BLaER1 treated with 17β-estradiol and CSF1 and Interleukin-3, amounts not matched to agents 10 nM and 100 nM (cell line): Measurements from ENCODE around the gene MRAS.

ENCODE experiments used
- H3K27ac ChIP-seq, 11 experiments: shearing (Covaris generic); formaldehyde crosslinking; 2 replicates each; pipeline ENCODE4 v1.8.1; 2022
- H3K27me3 ChIP-seq, 11 experiments: shearing (Covaris generic); formaldehyde crosslinking; 2 replicates each; pipeline ENCODE4 v1.8.1; 2022
- H3K36me3 ChIP-seq, 11 experiments: shearing (Covaris generic); formaldehyde crosslinking; 2 replicates each; pipeline ENCODE4 v1.8.1; 2022
- H3K4me1 ChIP-seq, 10 experiments: shearing (Covaris generic); formaldehyde crosslinking; 2 replicates each; pipeline ENCODE4 v1.8.1; 2022
- H3K4me2 ChIP-seq, 11 experiments: shearing (Covaris generic); formaldehyde crosslinking; 2 replicates each; pipeline ENCODE4 v1.8.1; 2022
- H3K4me3 ChIP-seq, 10 experiments: shearing (Covaris generic); formaldehyde crosslinking; 2 replicates each; pipeline ENCODE4 v1.8.1; 2022
- H3K9ac ChIP-seq, 11 experiments: shearing (Covaris generic); formaldehyde crosslinking; 2 replicates each; pipeline ENCODE4 v1.8.1; 2022
- H3K9me3 ChIP-seq, 11 experiments: shearing (Covaris generic); formaldehyde crosslinking; replicated peaks in 1 of 11; 2 replicates each; pipeline ENCODE4 v1.8.1; 2022
- H4K20me1 ChIP-seq, 11 experiments: shearing (Covaris generic); formaldehyde crosslinking; 2 replicates each; pipeline ENCODE4 v1.8.1; 2022
- Cebpa-rat ChIP-seq, 11 experiments: shearing (Covaris generic); IDR thresholded peaks; 2 replicates each; pipeline ENCODE4 v1.8.1; 2022

MRAS gene

GRCh38 chr3:138441256-138441655, 92.9 kb downstream of the MRAS start:
- Histone ChIP-seq H3K4me3 (no peak overlapping the region), H3K9me3 (no peaks in the 10 kb centered on the region), H3K27me3 (no peaks in the 10 kb centered on the region), H3K4me1 (peaks cover 0 to 30% (median 0%) of the 10 kb centered on the region in 10 experiments; a peak in 4 of 20 replicates), H3K27ac (no peak overlapping the region), H4K20me1 (no peaks in the 10 kb centered on the region), H3K4me2 (peak overlapping the region in 1 of 11 experiments; percentile 53; a peak in 1 of 22 replicates), H3K36me3 (no peaks in the 10 kb centered on the region), H3K9ac (no peak overlapping the region)
- no peak for TF ChIP-seq Cebpa-rat (IDR thresholded peaks at IDR 0.05)

GRCh38 chr3:138441742-138442141, 93.4 kb downstream of the MRAS start:
- Histone ChIP-seq H3K27me3 (no peaks in the 10 kb centered on the region), H4K20me1 (no peaks in the 10 kb centered on the region), H3K4me1 (peaks cover 0 to 30% (median 0%) of the 10 kb centered on the region in 10 experiments; a peak in 4 of 20 replicates), H3K36me3 (no peaks in the 10 kb centered on the region), H3K9me3 (no peaks in the 10 kb centered on the region), H3K4me3 (no peak overlapping the region), H3K9ac (no peak overlapping the region), H3K27ac (no peak overlapping the region), H3K4me2 (peak overlapping the region in 1 of 11 experiments; percentile 53; a peak in 2 of 22 replicates)
- TF ChIP-seq Cebpa-rat (IDR thresholded peaks at IDR 0.05), result no peak

- no peak overlapping the region for H3K27ac ChIP-seq
- TF ChIP-seq Cebpa-rat (IDR thresholded peaks at IDR 0.05), result no peak
- no peak overlapping the region for H3K4me3 ChIP-seq
- peaks cover 0 to 30% (median 0%) of the 10 kb centered on the region in 10 experiments; a peak in 4 of 20 replicates for H3K4me1 ChIP-seq
- no peaks in the 10 kb centered on the region for H4K20me1 ChIP-seq
- peak overlapping the region in 3 of 11 experiments; percentile 7 to 53 (median 40); a peak in 3 of 22 replicates for H3K4me2 ChIP-seq
- H3K9me3 ChIP-seq, result no peaks in the 10 kb centered on the region
- H3K27me3 ChIP-seq, result no peaks in the 10 kb centered on the region
- H3K36me3 ChIP-seq, result no peaks in the 10 kb centered on the region
- no peak overlapping the region for H3K9ac ChIP-seq
Observed at GRCh38 chr3:138442433-138442832, 94.1 kb downstream of the MRAS start.

- H3K9ac ChIP-seq, result no peak overlapping the region
- H3K4me1 ChIP-seq, result peaks cover 0 to 30% (median 0%) of the 10 kb centered on the region in 10 experiments; a peak in 4 of 20 replicates
- no peak for TF ChIP-seq Cebpa-rat (IDR thresholded peaks at IDR 0.05)
- H3K9me3 ChIP-seq, result no peaks in the 10 kb centered on the region
- no peaks in the 10 kb centered on the region for H4K20me1 ChIP-seq
- no peak overlapping the region for H3K4me3 ChIP-seq
- H3K36me3 ChIP-seq, result no peaks in the 10 kb centered on the region
- H3K27ac ChIP-seq, result no peak overlapping the region
- no peaks in the 10 kb centered on the region for H3K27me3 ChIP-seq
- H3K4me2 ChIP-seq, result no peak overlapping the region
Observed at GRCh38 chr3:138443091-138443490, 94.7 kb downstream of the MRAS start.

GRCh38 chr3:138443521-138444503, 95.4 kb downstream of the MRAS start:
- Histone ChIP-seq H3K9me3 (no peaks in the 10 kb centered on the region), H3K27ac (no peak overlapping the region), H3K27me3 (no peaks in the 10 kb centered on the region), H3K4me3 (no peak overlapping the region), H4K20me1 (no peaks in the 10 kb centered on the region), H3K4me1 (peaks cover 0 to 30% (median 0%) of the 10 kb centered on the region in 10 experiments; a peak in 4 of 20 replicates), H3K4me2 (no peak overlapping the region), H3K36me3 (no peaks in the 10 kb centered on the region), H3K9ac (no peak overlapping the region)
- TF ChIP-seq Cebpa-rat (IDR thresholded peaks at IDR 0.05), result no peak

GRCh38 chr3:138445236-138445635, 96.9 kb downstream of the MRAS start:
- H3K4me1 ChIP-seq, result peaks cover 0 to 27% (median 0%) of the 10 kb centered on the region in 10 experiments; a peak in 4 of 20 replicates
- H3K4me3 ChIP-seq, result no peak overlapping the region
- H3K9me3 ChIP-seq, result no peaks in the 10 kb centered on the region
- no peaks in the 10 kb centered on the region for H4K20me1 ChIP-seq
- no peak overlapping the region for H3K27ac ChIP-seq
- H3K27me3 ChIP-seq, result no peaks in the 10 kb centered on the region
- H3K4me2 ChIP-seq, result no peak overlapping the region
- H3K36me3 ChIP-seq, result no peaks in the 10 kb centered on the region
- no peak for TF ChIP-seq Cebpa-rat (IDR thresholded peaks at IDR 0.05)
- no peak overlapping the region for H3K9ac ChIP-seq

- Histone ChIP-seq H3K4me2 (no peak overlapping the region), H3K4me3 (no peak overlapping the region), H3K4me1 (peaks cover 0 to 23% (median 0%) of the 10 kb centered on the region in 10 experiments; a peak in 4 of 20 replicates), H4K20me1 (no peaks in the 10 kb centered on the region), H3K27me3 (no peaks in the 10 kb centered on the region), H3K9ac (no peak overlapping the region), H3K27ac (no peak overlapping the region), H3K36me3 (no peaks in the 10 kb centered on the region), H3K9me3 (no peaks in the 10 kb centered on the region)
- no peak for TF ChIP-seq Cebpa-rat (IDR thresholded peaks at IDR 0.05)
Observed at GRCh38 chr3:138445654-138446053, 97.3 kb downstream of the MRAS start.

- TF ChIP-seq Cebpa-rat (IDR thresholded peaks at IDR 0.05), result no peak
- no peak overlapping the region for H3K9ac ChIP-seq
- no peaks in the 10 kb centered on the region for H3K36me3 ChIP-seq
- no peaks in the 10 kb centered on the region for H3K9me3 ChIP-seq
- H3K4me3 ChIP-seq, result no peak overlapping the region
- no peak overlapping the region for H3K27ac ChIP-seq
- no peaks in the 10 kb centered on the region for H3K4me1 ChIP-seq
- H3K27me3 ChIP-seq, result no peaks in the 10 kb centered on the region
- no peaks in the 10 kb centered on the region for H4K20me1 ChIP-seq
- no peak overlapping the region for H3K4me2 ChIP-seq
Observed at GRCh38 chr3:138448631-138449030, 100.3 kb downstream of the MRAS start.

GRCh38 chr3:138449490-138449889, 101.1 kb downstream of the MRAS start:
- H3K9ac ChIP-seq, result no peak overlapping the region
- no peak overlapping the region for H3K4me3 ChIP-seq
- no peaks in the 10 kb centered on the region for H3K36me3 ChIP-seq
- no peaks in the 10 kb centered on the region for H3K4me1 ChIP-seq
- no peak overlapping the region for H3K4me2 ChIP-seq
- no peak for TF ChIP-seq Cebpa-rat (IDR thresholded peaks at IDR 0.05)
- H3K27ac ChIP-seq, result no peak overlapping the region
- no peaks in the 10 kb centered on the region for H3K9me3 ChIP-seq
- no peaks in the 10 kb centered on the region for H4K20me1 ChIP-seq
- no peaks in the 10 kb centered on the region for H3K27me3 ChIP-seq
